Large intestine (tissue), 3 donors: ENCODE data around the gene NLK. TPM values are rescaled to one million over a fixed set of nuclear protein-coding genes. Genes with fewer than 3 reads are reported as not detected.
"Not testable (repeated sequence)": the region's sequence is repeated elsewhere in the genome, so short reads cannot be mapped to it uniquely, and the experiment has no call there.

Source experiments
- DNase-seq, 2 donors: peaks; one replicate each; pipeline versions ENCODE4 v3.0.0 to v3.0.0-alpha.2; 2013
- H3K27ac ChIP-seq: one replicate; pipeline ENCODE4 v1.5.1; 2013; ENCODE audit warnings: low read length
- H3K27me3 ChIP-seq: 2 replicates; pipeline ENCODE4 v1.6.1; 2013; ENCODE audit warnings: low read length; ENCODE audit not compliant: control insufficient read depth, insufficient read depth
- H3K36me3 ChIP-seq: 2 replicates; pipeline ENCODE4 v1.6.1; 2013; ENCODE audit warnings: low read length; ENCODE audit not compliant: control insufficient read depth, insufficient read depth
- H3K4me1 ChIP-seq: one replicate; pipeline ENCODE4 v1.6.1; 2013; ENCODE audit warnings: low read length; ENCODE audit not compliant: control insufficient read depth, insufficient read depth
- H3K4me3 ChIP-seq: one replicate; pipeline ENCODE4 v1.5.1; 2013; ENCODE audit warnings: low read length
- H3K9me3 ChIP-seq: one replicate; pipeline ENCODE4 v1.6.1; 2013; ENCODE audit warnings: mild to moderate bottlenecking, low read depth, low read length, moderate library complexity; ENCODE audit not compliant: control insufficient read depth
- WGBS: methylation state at CpG from one replicate; pipeline ENCODE4 v1.1.5; 2013; ENCODE audit warnings: low lambda C conversion rate; ENCODE audit not compliant: insufficient coverage; 5-methylcytosine and 5-hydroxymethylcytosine counted together
- polyA plus RNA-seq: library from polyadenylated mRNA; unstranded; fragments of 120-200 nt; gene quantifications from one replicate; pipeline ENCODE4 v1.2.1, GENCODE V29; 2013

NLK gene
- polyA plus RNA-seq, 1 donor, result 13.9 TPM

DNA sequence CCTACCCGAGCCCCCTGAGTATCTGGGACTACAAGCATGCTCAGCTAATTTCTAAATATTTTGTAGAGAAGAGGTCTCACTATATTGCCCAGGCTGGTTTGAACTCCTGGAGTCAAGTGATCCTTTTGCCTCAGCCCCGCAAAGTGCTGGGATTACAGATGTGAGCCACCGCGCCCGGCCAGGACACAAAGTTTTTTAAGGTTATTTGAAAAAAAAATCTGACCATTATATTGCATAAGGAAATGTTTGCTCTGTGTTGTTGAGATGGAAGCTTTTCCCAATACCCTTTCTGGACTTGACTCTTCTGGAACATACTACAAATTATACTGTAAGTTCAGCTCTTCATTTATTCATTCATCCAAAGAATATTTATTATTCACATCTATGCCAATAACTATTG lies 143.2 kb downstream of the NLK start:
- no peak for DNase-seq
- WGBS, result no CpG with 5 or more reads among the region's 5 CpGs
- Histone ChIP-seq H3K4me1 (no peaks in the 10 kb centered on the region), H3K27ac (no peak overlapping the region), H3K4me3 (no peak overlapping the region), H3K27me3 (no peaks in the 10 kb centered on the region), H3K36me3 (peaks cover 10% of the 10 kb centered on the region), H3K9me3 (no peaks in the 10 kb centered on the region)

DNA sequence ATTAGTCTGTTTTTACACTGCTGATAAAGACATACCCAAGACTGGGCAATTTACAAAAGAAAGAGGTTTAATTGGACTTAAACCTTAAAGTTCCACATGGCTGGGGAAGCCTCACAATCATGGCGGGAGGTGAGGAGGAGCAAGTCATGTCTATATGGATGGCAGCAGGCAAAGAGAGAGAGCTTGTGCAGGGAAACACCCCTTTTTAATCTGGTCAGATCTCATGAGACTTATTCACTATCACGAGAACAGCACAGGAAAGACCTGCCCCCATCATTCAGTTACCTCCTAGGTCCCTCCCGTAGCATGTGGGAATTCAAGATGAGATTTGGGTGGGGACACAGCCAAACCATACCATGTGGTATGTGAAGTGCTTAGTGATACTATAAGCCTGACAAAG lies 144.0 kb downstream of the NLK start:
- peaks cover 14% of the 10 kb centered on the region for H3K36me3 ChIP-seq
- not testable (repeated sequence) for DNase-seq, H3K4me1 ChIP-seq, H3K27ac ChIP-seq, H3K9me3 ChIP-seq, H3K27me3 ChIP-seq, H3K4me3 ChIP-seq
- no CpG with 5 or more reads among the region's 3 CpGs for WGBS

DNA sequence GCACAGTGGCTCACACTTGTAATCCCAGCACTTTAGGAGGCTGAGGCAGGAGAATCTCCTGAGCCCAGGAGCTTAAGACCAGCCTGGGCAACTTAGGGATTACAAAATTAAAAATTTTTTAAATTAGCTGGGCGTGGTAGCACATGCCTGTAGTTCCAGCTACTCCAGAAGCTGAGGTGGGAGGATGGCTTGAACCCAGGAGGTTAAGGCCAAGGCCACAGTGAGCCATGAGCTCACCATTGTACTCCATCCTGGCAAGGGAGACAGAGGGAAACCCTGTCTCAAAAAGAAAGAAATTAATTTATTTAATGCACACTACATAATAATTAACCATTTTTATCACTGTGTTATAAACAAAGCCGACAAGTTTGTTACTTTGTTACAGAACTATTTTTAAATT lies 145.5 kb downstream of the NLK start:
- WGBS, result 50% methylated on average over 1 of the region's 2 CpGs
- Histone ChIP-seq H3K4me3 (no peak overlapping the region), H3K27me3 (no peaks in the 10 kb centered on the region), H3K36me3 (peaks cover 21% of the 10 kb centered on the region), H3K27ac (no peak overlapping the region), H3K4me1 (no peaks in the 10 kb centered on the region), H3K9me3 (no peaks in the 10 kb centered on the region)
- no peak for DNase-seq

DNA sequence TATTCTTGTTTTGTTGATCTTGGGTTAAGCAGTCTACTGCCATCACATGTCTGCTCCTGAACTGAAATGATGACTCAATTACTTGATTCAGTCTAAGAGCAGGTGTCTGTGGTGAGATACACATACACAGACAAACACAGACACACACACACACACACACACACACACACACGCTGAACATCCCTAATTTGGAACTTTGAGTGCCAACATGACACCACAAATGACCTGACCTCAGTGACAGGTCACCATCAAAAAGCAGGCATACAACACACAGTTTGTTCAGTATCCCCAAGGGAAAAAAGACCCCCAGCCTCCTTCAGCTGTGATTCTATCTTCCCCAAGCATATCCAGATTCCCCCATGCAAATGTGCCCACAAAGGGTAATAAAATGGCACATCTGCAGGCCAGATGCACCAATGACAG lies 146.4 kb downstream of the NLK start:
- no CpG with 5 or more reads among the region's 1 CpG for WGBS
- DNase-seq, result no peak
- peaks cover 22% of the 10 kb centered on the region for H3K36me3 ChIP-seq

DNA sequence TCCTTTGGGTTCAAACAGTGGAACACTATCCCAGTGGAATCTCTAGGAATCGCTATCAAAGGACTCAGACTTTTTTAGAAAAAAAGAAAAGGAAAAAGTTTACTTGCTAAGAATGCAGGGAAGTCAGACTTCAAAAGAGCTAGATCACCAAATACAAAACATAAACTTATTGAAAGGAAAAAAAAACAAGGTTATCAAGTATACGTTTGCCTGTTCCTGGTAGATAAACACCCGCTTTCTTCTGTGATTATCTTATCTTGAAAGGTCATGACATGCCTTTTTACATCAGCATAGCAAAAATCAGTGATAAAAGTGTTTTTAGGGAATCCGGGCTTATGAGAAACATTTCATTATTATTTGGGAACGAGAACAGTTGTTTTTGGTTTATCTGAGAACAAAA lies 147.2 kb downstream of the NLK start:
- DNase-seq, result no peak
- H3K27ac ChIP-seq, result no peak overlapping the region
- no peak overlapping the region for H3K4me3 ChIP-seq
- H3K36me3 ChIP-seq, result peaks cover 22% of the 10 kb centered on the region
- no peaks in the 10 kb centered on the region for H3K4me1 ChIP-seq
- H3K9me3 ChIP-seq, result no peaks in the 10 kb centered on the region
- H3K27me3 ChIP-seq, result no peaks in the 10 kb centered on the region
- 29% methylated on average over 4 of the region's 5 CpGs for WGBS

More for the DNA sequence above, 146.4 kb downstream of the NLK start:
- Histone ChIP-seq H3K4me3 (no peak overlapping the region), H3K27me3 (no peaks in the 10 kb centered on the region), H3K9me3 (no peaks in the 10 kb centered on the region), H3K27ac (no peak overlapping the region), H3K4me1 (no peaks in the 10 kb centered on the region)

DNA sequence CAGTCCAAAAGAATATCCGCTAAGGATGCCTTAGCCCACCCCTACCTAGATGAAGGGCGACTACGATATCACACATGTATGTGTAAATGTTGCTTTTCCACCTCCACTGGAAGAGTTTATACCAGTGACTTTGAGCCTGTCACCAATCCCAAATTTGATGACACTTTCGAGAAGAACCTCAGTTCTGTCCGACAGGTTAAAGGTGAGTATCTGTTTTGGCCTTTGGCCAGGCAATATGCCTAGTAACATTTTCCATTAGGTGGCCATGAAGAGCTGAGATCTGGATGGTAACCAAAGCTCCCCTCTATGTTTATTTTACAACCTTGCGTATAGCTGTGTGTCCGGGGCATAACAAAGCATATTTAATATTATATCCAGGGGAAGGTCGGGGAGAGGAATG lies 148.5 kb downstream of the NLK start:
- WGBS, result 100% methylated on average over 1 of the region's 8 CpGs
- Histone ChIP-seq H3K27me3 (no peaks in the 10 kb centered on the region), H3K27ac (no peak overlapping the region), H3K4me1 (no peaks in the 10 kb centered on the region), H3K36me3 (peaks cover 21% of the 10 kb centered on the region), H3K4me3 (no peak overlapping the region), H3K9me3 (no peaks in the 10 kb centered on the region)
- no peak for DNase-seq

DNA sequence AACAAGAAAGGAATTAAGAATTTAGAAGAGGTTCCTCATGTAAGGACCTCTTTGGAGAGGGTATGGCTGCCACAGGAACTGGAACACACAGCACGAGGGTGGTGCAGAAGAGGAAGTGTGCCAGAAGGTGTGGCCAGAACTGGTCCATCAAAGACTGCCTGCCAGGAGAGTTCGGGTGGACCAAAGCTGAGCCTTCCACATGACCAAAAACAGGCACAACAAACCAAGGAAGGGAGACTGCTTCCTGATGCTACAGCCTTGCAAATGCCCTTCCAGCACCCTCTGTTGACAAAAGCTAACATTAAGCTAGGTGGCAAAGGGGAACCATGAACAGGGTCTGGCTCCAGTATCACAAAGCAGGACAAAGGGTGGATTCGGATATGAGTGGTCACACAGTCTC lies 150.8 kb downstream of the NLK start:
- Histone ChIP-seq H3K27ac (no peak overlapping the region), H3K4me1 (no peaks in the 10 kb centered on the region)
- no CpG with 5 or more reads among the region's 3 CpGs for WGBS

DNA sequence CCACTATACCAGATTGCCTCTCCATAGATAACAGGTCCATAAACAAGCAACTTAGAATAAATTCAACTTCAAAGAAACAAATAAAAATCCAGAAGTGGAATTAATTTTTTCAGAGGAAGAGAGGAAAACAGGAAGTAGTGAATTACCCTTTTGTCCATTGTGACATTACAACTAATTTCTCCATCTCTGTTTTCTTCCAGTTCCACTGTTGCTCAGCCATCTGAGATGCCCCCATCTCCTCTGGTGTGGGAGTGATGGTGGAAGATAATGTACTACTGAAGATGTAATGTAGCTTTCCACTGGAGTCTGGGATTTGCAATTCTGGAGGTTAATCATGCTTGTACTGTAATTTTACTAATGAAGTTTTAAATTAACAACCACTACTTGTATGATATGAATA lies 151.9 kb downstream of the NLK start:
- Histone ChIP-seq H3K4me1 (no peaks in the 10 kb centered on the region), H3K9me3 (no peaks in the 10 kb centered on the region), H3K27me3 (no peaks in the 10 kb centered on the region), H3K27ac (no peak overlapping the region), H3K36me3 (peaks cover 17% of the 10 kb centered on the region), H3K4me3 (no peak overlapping the region)
- DNase-seq, result no peak

More for the DNA sequence above, 150.8 kb downstream of the NLK start:
- Histone ChIP-seq H3K36me3 (peaks cover 19% of the 10 kb centered on the region), H3K4me3 (no peak overlapping the region), H3K27me3 (no peaks in the 10 kb centered on the region), H3K9me3 (no peaks in the 10 kb centered on the region)
- no peak for DNase-seq

DNA sequence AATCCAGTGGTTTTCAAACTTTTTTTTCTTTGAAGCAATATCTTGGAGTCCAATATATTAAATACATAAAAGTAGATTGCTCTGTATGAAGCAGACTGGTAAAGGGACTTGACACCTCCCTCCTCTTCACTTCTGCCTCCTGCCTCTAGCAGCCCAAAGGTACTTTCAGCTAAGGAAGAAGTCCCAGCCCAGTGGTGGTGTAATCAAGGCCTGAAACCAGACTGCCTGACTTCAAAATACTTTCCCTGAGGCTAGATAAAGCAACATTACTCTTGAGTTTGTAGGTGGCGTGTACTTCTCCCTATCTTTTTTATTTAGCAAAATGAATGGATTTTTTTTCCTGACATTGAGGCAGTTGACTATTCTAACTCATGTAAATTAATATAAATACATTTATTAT lies 154.2 kb downstream of the NLK start:
- Histone ChIP-seq H3K36me3 (peaks cover 13% of the 10 kb centered on the region), H3K9me3 (no peaks in the 10 kb centered on the region), H3K4me3 (no peak overlapping the region), H3K27me3 (no peaks in the 10 kb centered on the region), H3K4me1 (no peaks in the 10 kb centered on the region), H3K27ac (no peak overlapping the region)
- WGBS, result 100% methylated on average over 1 of the region's 1 CpG
- DNase-seq, result no peak

DNA sequence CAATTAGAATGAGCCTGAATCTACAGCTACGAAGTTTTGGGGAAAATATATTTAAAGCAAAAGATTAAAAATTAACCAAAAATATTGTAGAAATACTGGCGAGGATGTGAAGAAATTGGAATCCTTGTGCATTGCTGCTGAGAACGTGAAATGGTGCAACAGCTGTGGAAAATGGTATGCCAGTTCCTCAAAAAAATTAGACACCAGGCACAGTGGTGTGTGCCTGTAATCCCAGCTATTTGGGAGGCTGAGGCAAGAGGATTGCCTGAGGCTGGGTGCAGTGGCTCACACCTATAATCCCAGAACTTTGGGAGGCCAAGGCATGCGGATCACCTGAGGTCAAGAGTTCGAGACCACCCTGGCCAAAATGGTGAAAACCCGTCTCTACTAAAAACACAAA lies 156.6 kb downstream of the NLK start:
- Histone ChIP-seq H3K9me3 (no peaks in the 10 kb centered on the region), H3K27me3 (no peaks in the 10 kb centered on the region), H3K4me3 (no peak overlapping the region), H3K27ac (no peak overlapping the region), H3K4me1 (no peaks in the 10 kb centered on the region), H3K36me3 (peaks cover 5% of the 10 kb centered on the region)
- WGBS, result 95% methylated on average over 3 of the region's 6 CpGs
- DNase-seq, result no peak

DNA sequence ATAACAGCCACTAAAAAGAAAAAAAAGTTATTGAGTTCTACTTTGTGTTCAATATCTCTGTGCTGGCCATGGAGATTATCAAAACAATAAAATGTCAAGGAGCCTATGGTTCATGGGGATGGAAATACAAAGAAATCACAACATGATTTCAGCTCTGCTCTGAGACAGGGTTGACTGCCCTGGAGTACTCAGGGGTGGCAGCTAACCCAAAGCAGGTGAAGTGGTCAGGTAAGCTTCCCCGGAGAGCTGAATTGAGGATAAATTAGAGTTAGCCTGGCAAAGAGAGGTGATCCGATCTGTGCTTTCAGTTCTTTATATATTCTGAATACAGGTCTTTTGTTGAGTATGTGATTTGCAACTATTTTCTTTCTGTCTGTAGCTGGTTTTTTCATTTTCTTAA lies 157.3 kb downstream of the NLK start:
- Histone ChIP-seq H3K27ac (no peak overlapping the region), H3K4me3 (no peak overlapping the region), H3K36me3 (peaks cover 5% of the 10 kb centered on the region), H3K4me1 (no peaks in the 10 kb centered on the region), H3K9me3 (no peaks in the 10 kb centered on the region), H3K27me3 (no peaks in the 10 kb centered on the region)
- DNase-seq, result no peak
- no CpG with 5 or more reads among the region's 2 CpGs for WGBS
